Measurements from ENCODE around the gene CSHL1.

CSHL1 gene

GRCh38 chr17:63911041-63911635 is at the start of gene CSHL1:
Gene CSHL1 (minus strand): TSS chr17:63911258. CDS start chr17:63911196, 62 bp downstream.
- no peak for DNase-seq (ENCODE audit: low spot score)
- FAIRE-seq = no peak

GRCh38 chr17:63960430-63960829 is 49.4 kb upstream of the CSHL1 start:
- DNase-seq (ENCODE audit: low spot score) = no peak
- FAIRE-seq = no peak

GRCh38 chr17:63960006-63960405 is 48.9 kb upstream of the CSHL1 start:
- DNase-seq (ENCODE audit: low spot score) (no peak), FAIRE-seq (no peak)

DNA sequence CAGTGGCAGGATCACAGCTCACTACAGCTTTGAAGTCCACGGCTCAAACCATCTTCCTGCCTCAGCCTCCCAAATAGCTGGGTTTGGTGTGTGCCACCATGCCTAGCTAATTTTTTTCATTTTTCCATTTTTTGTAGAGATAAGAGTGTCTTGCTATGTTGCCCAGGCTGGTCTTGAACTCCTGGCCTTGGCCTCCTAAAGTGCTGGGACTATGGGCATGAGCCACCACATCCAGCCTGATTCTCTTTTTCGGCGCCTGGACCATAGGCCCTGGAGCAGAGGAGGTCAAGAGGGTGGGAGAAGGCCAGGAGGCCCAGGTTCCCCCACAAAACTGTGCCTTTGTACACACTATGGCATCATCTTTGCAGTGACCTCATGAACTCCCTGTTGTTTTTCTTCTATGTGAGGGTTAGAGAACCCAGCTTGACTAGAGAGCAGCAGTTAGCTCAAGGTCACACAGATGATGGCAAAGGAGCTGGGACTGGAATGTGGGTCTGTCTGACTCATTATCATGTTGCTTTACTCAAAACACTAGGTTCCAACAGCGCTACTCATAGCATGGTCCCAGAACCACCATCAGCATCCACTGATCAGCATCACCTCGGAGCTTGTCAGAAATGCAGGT is 45.4 kb upstream of the CSHL1 start:
- FAIRE-seq = no peak
- DNase-seq (ENCODE audit: low spot score) = no peak

- no peak for DNase-seq (ENCODE audit: low spot score)
Observed at GRCh38 chr17:63955791-63956190, 44.7 kb upstream of the CSHL1 start.

DNA sequence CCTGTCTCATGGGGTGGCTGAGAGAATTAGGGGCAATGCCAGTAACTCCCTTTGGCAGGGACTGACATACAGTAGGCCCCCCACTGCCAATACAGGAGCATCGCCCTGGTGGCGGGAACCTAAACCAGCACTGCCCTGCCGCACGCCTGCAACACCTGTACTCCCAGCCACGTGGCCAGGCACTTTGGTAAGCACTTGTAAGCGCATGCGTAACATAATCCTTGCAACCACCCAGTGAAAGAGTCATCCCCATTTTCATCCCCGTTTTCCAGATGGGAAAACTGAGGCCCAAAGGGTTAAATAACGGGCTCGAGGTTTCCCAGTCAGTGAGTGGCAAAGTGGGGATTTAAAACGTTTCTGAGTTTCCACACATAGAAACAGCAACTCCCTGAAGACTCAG is 44.2 kb upstream of the CSHL1 start:
- FAIRE-seq = no peak
- DNase-seq (ENCODE audit: low spot score) = no peak

More at GRCh38 chr17:63955791-63956190, 44.7 kb upstream of the CSHL1 start:
- FAIRE-seq = no peak

DNA sequence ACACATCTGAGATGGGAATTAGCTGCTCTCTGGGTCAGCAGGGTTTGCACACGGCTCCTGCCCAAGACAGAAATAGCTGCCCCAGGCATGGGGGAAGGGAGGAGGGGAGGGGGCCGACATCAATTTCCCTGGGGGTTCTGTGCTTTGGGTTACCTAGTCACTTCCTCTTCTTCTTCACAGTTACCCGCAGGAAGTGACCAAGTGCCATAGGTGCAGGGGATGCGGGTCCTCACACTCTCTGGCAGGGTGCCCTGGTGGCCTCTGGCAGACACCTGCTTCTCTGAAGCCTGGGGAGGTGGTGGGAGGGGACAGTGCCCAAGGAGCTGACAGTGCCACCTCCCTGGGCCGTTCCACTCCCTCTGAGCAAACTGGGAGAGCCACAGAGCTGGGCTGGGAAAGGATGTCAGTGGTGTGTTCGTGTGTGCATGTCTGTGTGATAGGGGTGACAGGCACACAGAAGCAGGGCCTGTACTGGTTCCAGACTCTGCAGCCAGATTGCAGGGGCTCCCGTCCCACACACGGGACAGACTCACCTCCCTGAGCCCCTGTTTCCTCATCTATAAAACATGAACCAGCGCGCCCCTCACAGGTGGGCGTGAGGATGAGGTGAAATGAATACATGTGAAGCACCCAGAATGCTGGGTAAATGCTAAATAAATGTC is 43.5 kb upstream of the CSHL1 start:
- FAIRE-seq (no peak), DNase-seq (ENCODE audit: low spot score) (no peak)

GRCh38 chr17:63950940-63951907 is 40.2 kb upstream of the CSHL1 start:
- DNase-seq (ENCODE audit: low spot score) (no peak), FAIRE-seq (no peak)

DNA sequence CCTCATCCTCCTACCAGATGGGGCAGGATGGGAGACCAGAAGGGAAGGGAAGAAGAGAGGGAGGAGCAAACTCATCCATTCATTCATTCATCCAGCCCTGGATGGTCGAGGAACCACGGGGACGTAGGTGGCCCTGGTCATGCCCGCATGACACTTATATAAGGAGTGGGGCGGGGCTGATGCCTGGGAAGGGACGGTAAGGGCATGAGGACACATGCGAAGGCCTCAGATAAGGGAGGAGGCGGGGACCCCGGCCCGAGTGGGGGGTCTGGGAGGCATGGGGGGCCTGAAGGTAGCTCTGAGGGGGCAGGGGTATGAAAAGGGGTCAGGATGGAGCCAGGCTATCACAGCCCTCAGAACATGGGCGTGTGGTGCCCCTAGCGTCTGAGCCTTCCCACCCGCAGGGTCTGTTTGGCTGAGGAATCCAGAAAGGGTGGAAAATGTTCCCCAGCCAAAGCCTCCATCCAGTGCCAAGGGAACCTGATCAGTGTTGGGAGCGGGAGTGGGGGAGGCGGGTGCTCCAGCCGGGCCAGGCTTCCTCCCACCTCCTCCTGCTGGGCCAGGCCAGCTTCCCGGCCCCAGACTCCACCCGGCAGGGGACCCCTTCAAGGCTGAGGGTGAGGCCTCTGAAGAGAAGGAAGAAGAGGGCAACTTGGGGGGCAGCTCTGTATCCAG is 38.7 kb upstream of the CSHL1 start:
- FAIRE-seq (no peak), DNase-seq (ENCODE audit: low spot score) (no peak)

- DNase-seq (ENCODE audit: low spot score) = no peak
- FAIRE-seq = no peak
Observed at GRCh38 chr17:63948521-63948920, 37.5 kb upstream of the CSHL1 start.

- FAIRE-seq (no peak), DNase-seq (ENCODE audit: low spot score) (no peak)
Observed at GRCh38 chr17:63947711-63948330, 36.8 kb upstream of the CSHL1 start.

DNA sequence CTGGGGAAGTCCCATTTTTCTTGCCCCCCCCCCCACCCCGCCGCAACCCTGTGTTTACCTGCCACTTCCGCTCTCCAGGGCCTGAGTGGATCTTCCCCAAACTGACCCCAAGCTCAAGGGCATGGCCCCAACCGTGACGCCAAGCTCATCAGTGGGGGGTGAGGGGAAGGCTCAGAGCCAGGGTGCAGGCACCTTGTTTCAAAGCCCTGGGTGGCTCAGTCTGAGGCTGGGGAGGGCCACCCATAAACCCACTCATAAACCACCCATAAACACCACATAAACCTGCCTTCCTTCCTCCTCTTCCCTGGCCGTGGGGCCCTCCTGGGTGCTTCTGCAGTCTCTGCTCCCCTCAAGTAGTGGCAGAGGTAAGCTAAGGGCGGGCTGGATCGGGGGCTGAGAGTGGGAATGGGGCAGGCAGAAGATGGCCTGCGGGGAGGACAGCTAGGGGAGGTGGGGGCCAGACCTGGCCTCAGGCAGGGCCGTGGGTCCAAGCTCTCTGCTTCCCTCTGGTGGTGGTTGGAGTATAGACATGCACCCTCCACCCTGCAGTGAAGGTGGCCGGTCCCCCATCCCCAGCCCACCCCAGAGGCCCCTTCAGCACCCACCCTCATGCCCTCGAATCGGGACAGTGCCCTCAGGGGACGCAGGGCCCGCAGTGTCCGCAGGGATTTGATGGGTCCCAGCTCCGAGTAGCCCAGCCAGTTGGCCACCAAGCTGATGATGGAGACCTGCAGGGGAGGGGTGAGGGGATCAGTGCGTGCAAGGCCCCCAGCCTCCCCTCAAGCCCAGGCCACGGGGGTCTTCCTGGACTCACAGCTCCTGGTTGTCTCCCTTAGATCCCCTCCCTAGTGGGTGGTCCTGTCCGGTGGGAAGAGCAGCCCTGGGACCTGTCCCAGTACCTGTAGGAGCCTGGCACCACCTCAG is 35.6 kb upstream of the CSHL1 start:
- no peak for FAIRE-seq
- peak; percentile 16 for DNase-seq (ENCODE audit: low spot score)

DNA sequence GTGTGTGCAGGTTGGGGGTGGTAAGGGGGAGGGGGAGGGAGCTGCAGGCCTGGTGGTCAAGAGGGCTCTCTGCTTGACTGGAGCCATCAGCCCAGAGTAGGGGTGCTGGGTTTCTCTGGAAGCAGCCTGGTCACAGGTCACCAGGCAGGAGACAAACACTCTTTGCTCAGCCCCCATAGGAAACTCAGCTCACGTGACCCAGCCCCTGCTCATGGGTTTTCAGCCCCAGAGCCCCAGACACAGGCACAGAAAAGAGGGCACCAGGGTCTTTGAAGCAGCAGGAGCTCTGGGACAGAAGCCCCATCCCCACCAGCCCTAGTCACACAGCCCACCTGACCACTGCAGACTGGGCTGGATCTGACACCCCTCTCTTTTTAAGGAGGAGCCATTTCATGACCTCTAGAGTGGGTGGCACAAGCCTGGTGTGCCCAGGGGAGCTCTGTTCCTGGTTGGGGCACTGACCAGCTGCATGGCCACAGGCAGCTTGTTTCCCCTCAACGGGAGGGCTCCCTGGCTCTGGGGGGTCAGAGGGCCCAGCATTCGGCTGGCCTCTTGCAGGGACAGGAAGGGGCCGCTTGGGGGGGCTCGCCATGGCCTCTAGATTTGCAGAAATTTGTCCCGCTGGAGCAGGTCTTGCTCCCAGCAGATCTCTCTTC is 34.9 kb upstream of the CSHL1 start:
- DNase-seq (ENCODE audit: low spot score) (no peak), FAIRE-seq (no peak)

GRCh38 chr17:63944736-63945499 is 33.9 kb upstream of the CSHL1 start:
- DNase-seq (ENCODE audit: low spot score) = no peak
- FAIRE-seq = no peak

DNA sequence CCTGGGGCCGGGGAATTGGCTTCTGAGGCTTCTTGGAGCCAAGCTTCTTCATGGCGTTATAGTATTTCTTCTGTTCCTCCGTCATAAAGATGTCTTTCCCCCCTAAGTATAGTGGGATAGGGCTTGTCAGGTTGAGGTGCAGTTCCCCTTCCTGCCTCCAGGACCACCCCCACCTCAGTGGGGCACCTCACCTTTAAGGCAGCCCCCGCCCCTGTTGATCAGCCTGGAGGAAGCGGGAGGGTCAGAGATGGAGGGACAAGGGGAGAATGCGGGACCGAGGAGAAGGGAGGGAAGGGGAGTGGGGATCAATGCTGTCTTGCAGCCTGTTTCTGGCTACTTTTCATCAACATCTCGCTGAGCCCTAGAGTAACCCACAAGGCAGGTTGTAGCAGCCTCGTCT is 32.7 kb upstream of the CSHL1 start:
- FAIRE-seq = no peak
- no peak for DNase-seq (ENCODE audit: low spot score)

DNA sequence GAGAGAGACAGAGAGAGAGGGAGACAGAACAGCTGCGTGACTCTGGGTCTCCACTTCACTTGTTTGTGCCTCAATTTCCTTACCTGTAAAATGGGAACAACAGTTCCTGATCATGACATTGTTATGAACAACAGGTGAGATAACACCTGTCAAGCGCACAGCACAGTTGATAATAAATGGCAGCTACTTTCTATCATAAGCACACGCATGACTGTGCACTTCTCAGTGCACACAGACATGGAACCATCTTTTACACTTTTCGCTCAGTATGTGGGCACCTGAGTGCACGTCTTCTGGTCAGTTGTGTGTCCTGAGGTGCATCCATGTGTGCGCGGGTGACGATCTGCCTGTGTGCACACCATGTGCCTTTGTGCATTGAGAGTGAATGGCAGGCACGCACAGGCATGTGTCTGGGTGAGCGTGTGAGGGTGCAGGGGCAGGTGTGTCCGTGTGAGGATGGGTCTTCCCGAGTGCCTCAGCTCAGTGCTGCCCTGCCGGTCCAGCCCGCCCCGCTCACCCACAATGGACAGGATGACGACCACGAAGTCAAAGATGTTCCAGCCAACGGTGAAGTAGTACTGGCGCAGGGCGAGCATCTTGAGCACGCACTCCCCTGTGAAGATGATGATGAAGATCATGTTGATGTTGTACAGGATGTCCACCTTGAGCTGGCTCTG is 31.4 kb upstream of the CSHL1 start:
- DNase-seq (ENCODE audit: low spot score) = no peak

DNA sequence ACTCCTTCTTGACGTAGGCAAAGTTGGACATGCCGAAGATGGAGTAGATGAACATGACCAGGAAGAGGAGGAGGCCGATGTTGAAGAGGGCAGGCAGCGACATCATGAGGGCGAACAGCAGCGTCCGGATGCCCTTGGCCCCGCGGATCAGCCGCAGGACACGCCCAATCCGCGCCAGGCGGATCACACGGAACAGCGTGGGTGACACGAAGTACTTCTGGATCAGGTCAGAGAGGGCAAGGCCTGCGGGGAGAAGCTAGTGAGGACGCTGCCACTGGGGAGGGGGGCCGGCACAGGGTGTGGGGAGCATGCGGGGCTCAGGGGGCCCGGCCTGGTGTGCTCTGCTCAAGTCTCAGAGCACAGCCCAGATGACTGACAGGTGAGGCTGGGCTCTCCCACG is 30.7 kb upstream of the CSHL1 start:
- no peak for DNase-seq (ENCODE audit: low spot score)
- FAIRE-seq = no peak

More for the DNA sequence above, 31.4 kb upstream of the CSHL1 start:
- no peak for FAIRE-seq

DNA sequence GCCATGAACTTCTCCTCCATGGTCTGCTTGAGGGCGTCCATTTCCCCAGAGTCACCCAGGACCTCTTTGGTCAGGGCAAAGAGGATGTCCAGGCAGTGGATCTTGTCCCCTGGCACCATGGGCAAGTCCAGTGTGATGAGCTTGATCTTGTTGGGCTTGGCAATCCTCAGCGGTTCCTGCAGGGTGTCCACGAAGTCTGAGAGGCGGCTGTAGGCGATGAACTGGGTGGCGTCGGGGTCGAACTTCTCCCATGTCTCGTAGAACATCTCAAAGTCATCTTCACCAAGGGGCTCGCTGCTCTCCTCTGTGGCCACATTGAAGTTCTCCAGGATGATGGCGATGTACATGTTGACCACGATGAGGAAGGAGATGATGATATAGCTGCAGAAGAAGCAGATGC is 30.1 kb upstream of the CSHL1 start:
- FAIRE-seq (no peak), DNase-seq (ENCODE audit: low spot score) (no peak)

All from RCC 7860 (cell line).